DND-41 (cell line): ENCODE measurements around the gene SF3A1.

Experiments
- EZH2 ChIP-seq: IDR thresholded peaks from 3 replicates; pipeline ENCODE4 v1.6.1; 2012; ENCODE audit warnings: borderline replicate concordance, low read depth, mild to moderate bottlenecking, moderate library complexity, low read length, inconsistent platforms; ENCODE audit not compliant: severe bottlenecking
- TF ChIP-seq, protein P1 (sequence below): IDR thresholded peaks from 2 replicates; pipeline ENCODE4 v1.5.1; 2012; ENCODE audit warnings: borderline replicate concordance, low read length, moderate library complexity, mild to moderate bottlenecking; ENCODE audit not compliant: poor library complexity, severe bottlenecking; ENCODE audit errors: extremely low read depth

DNA sequence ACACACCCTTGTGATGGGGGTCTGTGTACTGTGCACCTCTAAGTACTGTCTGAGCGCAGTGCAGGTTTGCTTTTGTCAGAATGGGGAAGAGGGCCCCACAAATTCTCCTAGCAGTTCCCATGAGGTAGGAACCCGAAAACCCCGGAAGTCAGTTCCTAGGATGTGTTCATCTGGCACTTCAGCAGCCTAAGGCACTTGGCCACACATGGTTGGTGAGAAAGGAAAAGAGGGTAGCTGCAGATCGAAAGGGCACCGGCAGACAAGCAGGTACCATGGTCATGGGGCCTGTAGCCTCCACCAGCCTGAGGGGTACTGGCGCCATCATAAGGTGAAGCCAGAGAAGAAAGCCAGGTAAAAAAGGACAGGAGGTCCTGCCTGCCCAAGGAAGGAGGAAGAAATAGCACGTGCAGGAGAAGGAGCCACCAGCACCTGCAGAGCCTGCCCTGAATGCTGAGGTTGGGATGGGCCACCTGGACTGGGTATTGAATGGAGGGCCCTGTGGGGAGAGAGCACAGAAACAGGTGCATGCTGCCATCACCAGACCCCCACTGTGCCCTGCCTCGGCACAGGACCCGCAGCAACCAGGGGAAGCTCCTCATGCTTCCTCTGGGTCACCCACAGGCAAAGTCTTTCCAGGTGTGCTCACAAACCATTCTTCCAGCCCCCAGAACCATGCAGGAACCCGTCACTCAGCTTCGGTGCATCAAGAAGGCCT is 59.3 kb downstream of the SF3A1 start:
- TF ChIP-seq, protein P1, sequence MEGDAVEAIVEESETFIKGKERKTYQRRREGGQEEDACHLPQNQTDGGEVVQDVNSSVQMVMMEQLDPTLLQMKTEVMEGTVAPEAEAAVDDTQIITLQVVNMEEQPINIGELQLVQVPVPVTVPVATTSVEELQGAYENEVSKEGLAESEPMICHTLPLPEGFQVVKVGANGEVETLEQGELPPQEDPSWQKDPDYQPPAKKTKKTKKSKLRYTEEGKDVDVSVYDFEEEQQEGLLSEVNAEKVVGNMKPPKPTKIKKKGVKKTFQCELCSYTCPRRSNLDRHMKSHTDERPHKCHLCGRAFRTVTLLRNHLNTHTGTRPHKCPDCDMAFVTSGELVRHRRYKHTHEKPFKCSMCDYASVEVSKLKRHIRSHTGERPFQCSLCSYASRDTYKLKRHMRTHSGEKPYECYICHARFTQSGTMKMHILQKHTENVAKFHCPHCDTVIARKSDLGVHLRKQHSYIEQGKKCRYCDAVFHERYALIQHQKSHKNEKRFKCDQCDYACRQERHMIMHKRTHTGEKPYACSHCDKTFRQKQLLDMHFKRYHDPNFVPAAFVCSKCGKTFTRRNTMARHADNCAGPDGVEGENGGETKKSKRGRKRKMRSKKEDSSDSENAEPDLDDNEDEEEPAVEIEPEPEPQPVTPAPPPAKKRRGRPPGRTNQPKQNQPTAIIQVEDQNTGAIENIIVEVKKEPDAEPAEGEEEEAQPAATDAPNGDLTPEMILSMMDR = no peak
- no peak for TF ChIP-seq EZH2
